Ectodermal cell (in vitro differentiated cells): ENCODE measurements around the gene CRYGC.

ENCODE experiments used
- H3K27ac ChIP-seq: 2 replicates; pipeline ENCODE4 v1.7.0; 2013; ENCODE audit warnings: mild to moderate bottlenecking, low read depth, low read length; ENCODE audit not compliant: insufficient read depth, poor library complexity, severe bottlenecking
- H3K27me3 ChIP-seq: 2 replicates; pipeline ENCODE4 v1.7.0; 2013; ENCODE audit warnings: mild to moderate bottlenecking, low read length; ENCODE audit not compliant: insufficient read depth, control insufficient read depth, poor library complexity, severe bottlenecking
- H3K36me3 ChIP-seq: one replicate; pipeline ENCODE4 v1.7.0; 2013; ENCODE audit warnings: low read length; ENCODE audit not compliant: control insufficient read depth, insufficient read depth
- H3K4me1 ChIP-seq: one replicate; pipeline ENCODE4 v1.7.0; 2013; ENCODE audit warnings: low read length; ENCODE audit not compliant: control insufficient read depth, insufficient read depth
- H3K4me3 ChIP-seq: 2 replicates; pipeline ENCODE4 v1.7.0; 2013; ENCODE audit warnings: low read depth, low read length, control low read depth; ENCODE audit not compliant: insufficient read depth
- H3K9me3 ChIP-seq: 2 replicates; pipeline ENCODE4 v1.7.0; 2013; ENCODE audit warnings: mild to moderate bottlenecking, low read length, moderate library complexity; ENCODE audit not compliant: control insufficient read depth
- WGBS, 2 experiments: methylation state at CpG; one replicate each; pipeline ENCODE4 v1.1.7; 2013; ENCODE audit warnings: missing lambda C conversion rate in 2 of 2; 5-methylcytosine and 5-hydroxymethylcytosine counted together

Gene CRYGC

DNA sequence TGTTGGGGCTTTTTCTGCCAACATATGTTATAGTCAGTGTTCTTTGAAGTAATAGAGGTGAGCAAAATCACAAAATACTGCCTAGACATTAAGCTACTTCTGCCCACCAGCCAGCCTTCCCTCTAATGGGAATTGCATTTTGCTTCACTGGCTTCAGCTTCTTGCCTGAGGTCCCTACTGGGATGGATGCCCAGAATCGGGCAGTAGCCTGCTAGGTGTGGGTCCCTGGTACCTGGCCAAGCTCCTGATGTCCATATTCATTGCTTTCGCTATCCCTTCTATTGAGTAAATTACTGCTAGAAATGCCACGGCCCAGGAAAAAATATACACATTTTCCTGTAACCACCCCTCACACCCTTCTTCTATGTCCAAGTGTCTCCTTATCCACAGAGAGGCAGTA, 32.3 kb downstream of the CRYGC start:
- H3K4me3 ChIP-seq = no peak overlapping the region
- H3K27me3 ChIP-seq = no peaks in the 10 kb centered on the region
- no peaks in the 10 kb centered on the region for H3K4me1 ChIP-seq
- no peak overlapping the region for H3K27ac ChIP-seq
- 92 to 95% methylated on average over 3 of the region's 3 CpGs for WGBS, 2 experiments
- H3K9me3 ChIP-seq = no peaks in the 10 kb centered on the region
- H3K36me3 ChIP-seq = no peaks in the 10 kb centered on the region

GRCh38 chr2:208096080-208096479, 33.5 kb downstream of the CRYGC start:
- no peaks in the 10 kb centered on the region for H3K27me3 ChIP-seq
- H3K4me1 ChIP-seq = no peaks in the 10 kb centered on the region
- no peak overlapping the region for H3K27ac ChIP-seq
- 91 to 95% methylated on average over 3 of the region's 3 CpGs for WGBS, 2 experiments
- no peak overlapping the region for H3K4me3 ChIP-seq
- H3K9me3 ChIP-seq = no peaks in the 10 kb centered on the region
- no peaks in the 10 kb centered on the region for H3K36me3 ChIP-seq

GRCh38 chr2:208093128-208093527, 36.5 kb downstream of the CRYGC start:
- no peaks in the 10 kb centered on the region for H3K4me1 ChIP-seq
- no peak overlapping the region for H3K4me3 ChIP-seq
- no peaks in the 10 kb centered on the region for H3K27me3 ChIP-seq
- no peaks in the 10 kb centered on the region for H3K9me3 ChIP-seq
- no peak overlapping the region for H3K27ac ChIP-seq
- no peaks in the 10 kb centered on the region for H3K36me3 ChIP-seq

DNA sequence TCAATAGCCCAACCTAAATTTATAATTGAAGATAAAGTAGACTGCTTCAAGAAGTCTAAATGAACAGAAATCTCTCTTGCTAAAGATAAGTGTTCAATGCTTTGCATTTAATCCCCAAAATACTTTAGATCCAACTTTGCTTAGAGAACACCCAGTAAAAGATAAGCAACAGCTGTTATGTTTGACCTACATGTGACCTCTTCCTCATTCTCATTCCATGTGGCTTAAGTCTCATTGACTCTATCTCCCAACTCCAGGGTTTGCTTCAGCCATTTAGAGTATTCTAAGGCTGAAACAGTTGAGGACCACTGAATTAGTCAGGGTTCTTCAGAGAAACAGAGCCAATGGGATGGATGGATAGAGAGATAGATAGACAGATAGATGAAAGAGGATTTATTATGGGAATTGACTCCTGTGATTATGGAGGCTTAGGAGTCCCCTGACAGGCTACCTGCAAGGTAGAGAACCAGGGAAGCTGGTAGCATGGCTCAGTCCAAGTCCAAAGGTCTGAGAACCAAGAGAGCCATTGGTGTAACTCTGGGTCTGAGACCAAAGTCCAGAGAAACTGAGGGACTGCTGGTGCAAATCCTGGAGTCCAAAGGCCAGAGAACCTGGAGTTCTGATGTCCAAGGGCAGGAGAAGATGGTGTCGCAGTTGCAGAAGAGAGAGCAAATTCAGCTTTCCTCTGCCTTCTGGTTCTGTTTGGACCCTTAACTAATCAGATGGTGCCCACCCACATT, 37.4 kb downstream of the CRYGC start:
- no peak overlapping the region for H3K4me3 ChIP-seq
- H3K4me1 ChIP-seq = no peaks in the 10 kb centered on the region
- H3K27ac ChIP-seq = no peak overlapping the region
- H3K36me3 ChIP-seq = no peaks in the 10 kb centered on the region
- no peaks in the 10 kb centered on the region for H3K27me3 ChIP-seq
- no peaks in the 10 kb centered on the region for H3K9me3 ChIP-seq
- 96 to 98% methylated on average over 1 of the region's 1 CpG for WGBS, 2 experiments

- no peaks in the 10 kb centered on the region for H3K9me3 ChIP-seq
- H3K36me3 ChIP-seq = no peaks in the 10 kb centered on the region
Measured at GRCh38 chr2:208090420-208090819, 39.2 kb downstream of the CRYGC start.

DNA sequence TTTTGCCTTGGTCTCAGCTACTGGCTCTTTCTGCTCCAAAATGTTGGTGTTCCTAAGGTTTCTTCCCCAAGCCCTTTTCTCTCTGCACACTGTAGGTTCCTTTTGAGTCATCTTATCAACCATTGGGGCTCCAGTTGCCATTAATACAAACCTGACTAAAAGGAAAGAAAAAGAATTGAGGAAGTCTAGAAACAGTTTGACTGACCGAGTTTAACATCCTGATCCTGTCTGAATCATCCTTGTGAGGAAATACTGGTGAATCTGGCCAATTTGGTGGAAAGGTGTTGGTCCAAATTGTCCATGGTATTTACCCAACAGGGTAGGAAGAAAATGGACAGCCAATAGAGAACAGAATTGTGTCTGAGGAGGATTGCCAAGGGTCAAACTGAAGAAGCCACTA, 43.6 kb downstream of the CRYGC start:
- no peak overlapping the region for H3K27ac ChIP-seq
- no peaks in the 10 kb centered on the region for H3K9me3 ChIP-seq
- WGBS, 2 experiments = 92 to 93% methylated on average over 1 of the region's 1 CpG
- H3K36me3 ChIP-seq = no peaks in the 10 kb centered on the region
- H3K27me3 ChIP-seq = no peaks in the 10 kb centered on the region
- H3K4me1 ChIP-seq = no peaks in the 10 kb centered on the region
- no peak overlapping the region for H3K4me3 ChIP-seq

More at GRCh38 chr2:208090420-208090819, 39.2 kb downstream of the CRYGC start:
- Histone ChIP-seq H3K27me3 (no peaks in the 10 kb centered on the region), H3K4me3 (no peak overlapping the region), H3K4me1 (no peaks in the 10 kb centered on the region), H3K27ac (no peak overlapping the region)

DNA sequence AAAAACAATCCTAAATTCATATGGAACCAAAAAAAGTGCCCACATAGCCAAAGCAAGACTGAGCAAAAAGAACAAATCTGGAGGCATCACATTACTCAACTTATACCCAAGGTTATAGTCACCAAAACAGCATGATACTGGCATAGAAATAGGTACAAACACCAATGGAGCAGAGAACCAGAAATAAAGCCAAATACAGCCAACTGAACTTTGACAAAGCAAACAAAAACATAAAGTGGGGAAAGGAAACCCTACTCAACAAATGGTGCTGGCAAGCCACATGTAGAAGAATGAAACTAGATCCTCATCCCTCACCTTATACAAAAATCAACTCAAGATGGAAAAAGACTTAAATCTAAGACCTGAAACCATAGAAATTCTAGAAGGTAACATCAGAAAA, 45.8 kb downstream of the CRYGC start:
- H3K9me3 ChIP-seq = no peaks in the 10 kb centered on the region
- H3K27ac ChIP-seq = no peak overlapping the region
- no peaks in the 10 kb centered on the region for H3K4me1 ChIP-seq
- no peak overlapping the region for H3K4me3 ChIP-seq
- H3K36me3 ChIP-seq = no peaks in the 10 kb centered on the region
- H3K27me3 ChIP-seq = no peaks in the 10 kb centered on the region
